ENCODE measurements around the gene LRCOL1.

The LRCOL1 gene

GRCh38 chr12:132562489-132563021, 47.8 kb downstream of the LRCOL1 start:
- no peak for DNase-seq

GRCh38 chr12:132561427-132562156, 48.8 kb downstream of the LRCOL1 start:
- DNase-seq, result no peak

GRCh38 chr12:132560614-132561426, 49.6 kb downstream of the LRCOL1 start:
- no peak for DNase-seq

- DNase-seq, result no peak
Measured at GRCh38 chr12:132560364-132560613, 50.1 kb downstream of the LRCOL1 start.

GRCh38 chr12:132559652-132560363, 50.6 kb downstream of the LRCOL1 start:
- DNase-seq, result no peak

- DNase-seq, result no peak
Measured at GRCh38 chr12:132558861-132559623, 51.3 kb downstream of the LRCOL1 start.

GRCh38 chr12:132558042-132558856, 52.1 kb downstream of the LRCOL1 start:
- DNase-seq, result no peak

GRCh38 chr12:132557291-132558015, 52.9 kb downstream of the LRCOL1 start:
- DNase-seq, result no peak

- no peak for DNase-seq
Measured at GRCh38 chr12:132556801-132557200, 53.6 kb downstream of the LRCOL1 start.

- no peak for DNase-seq
Measured at GRCh38 chr12:132556216-132556615, 54.2 kb downstream of the LRCOL1 start.

- DNase-seq, result no peak
Measured at GRCh38 chr12:132555686-132556085, 54.7 kb downstream of the LRCOL1 start.

GRCh38 chr12:132554845-132555630, 55.3 kb downstream of the LRCOL1 start:
- no peak for DNase-seq
